HCT116 (cell line): ENCODE data around the gene CTRL.

Experiments
- EZH2 ChIP-seq: fragments of 200-600 bp; sonication (generic); IDR thresholded peaks from 2 replicates; pipeline ENCODE4 v1.6.1; 2017; ENCODE audit warnings: antibody characterized with exemption, mixed run types
- EZH2phosphoT487 ChIP-seq: fragments of 200-600 bp; IDR thresholded peaks from 2 replicates; pipeline ENCODE4 v1.6.1; 2018; ENCODE audit warnings: antibody characterized with exemption, borderline replicate concordance
- JUND ChIP-seq: IDR thresholded peaks from 2 replicates; pipeline ENCODE4 v1.6.1; 2012
- POLR2A ChIP-seq: IDR thresholded peaks from 2 replicates; pipeline ENCODE4 v1.7.0; 2011; ENCODE audit warnings: borderline replicate concordance; ENCODE audit not compliant: insufficient read depth, insufficient read length; ENCODE audit errors: extremely low read depth
- POLR2AphosphoS5 ChIP-seq: IDR thresholded peaks from 2 replicates; pipeline ENCODE4 v1.6.1; 2011; ENCODE audit warnings: mild to moderate bottlenecking, low read depth, low read length, moderate library complexity
- RAD21 ChIP-seq: IDR thresholded peaks from 2 replicates; pipeline ENCODE4 v1.6.1; 2012; ENCODE audit warnings: low read depth, mild to moderate bottlenecking
- SIN3A ChIP-seq: IDR thresholded peaks from 2 replicates; pipeline ENCODE4 v1.6.1; 2012; ENCODE audit warnings: low read depth
- YY1 ChIP-seq: IDR thresholded peaks from 2 replicates; pipeline ENCODE4 v1.6.1; 2011; ENCODE audit warnings: low read length, low read depth, moderate library complexity, mild to moderate bottlenecking; ENCODE audit not compliant: insufficient replicate concordance; ENCODE audit errors: extremely low read depth
- ZFX ChIP-seq: fragments of 450-650 bp; IDR thresholded peaks from 2 replicates; pipeline ENCODE4 v1.6.1; 2017
- TF ChIP-seq, protein P1 (sequence below), 3 experiments: fragments of 200-600 bp in 1 of 3; sonication (generic) in 1 of 3; IDR thresholded peaks in 2 of 3; conservative IDR thresholded peaks in 1 of 3; 2 replicates each; pipeline ENCODE4 v1.5.1; 2012 to 2017; ENCODE audit warnings: low read depth in 2 of 3, low read length in 2 of 3, antibody characterized with exemption in 1 of 3, borderline replicate concordance in 1 of 3, control low read depth in 1 of 3, mild to moderate bottlenecking in 1 of 3, mixed read lengths in 1 of 3, mixed run types in 1 of 3, moderate library complexity in 1 of 3; ENCODE audit not compliant: insufficient read depth in 1 of 3
- TF ChIP-seq, protein P2 (sequence below): IDR thresholded peaks from 2 replicates; pipeline ENCODE4 v1.6.1; 2012
- TF ChIP-seq, protein P3 (sequence below): IDR thresholded peaks from 2 replicates; pipeline ENCODE4 v1.6.1; 2011; ENCODE audit warnings: mild to moderate bottlenecking, low read length, moderate library complexity; ENCODE audit not compliant: insufficient replicate concordance; ENCODE audit errors: extremely low read depth

DNA sequence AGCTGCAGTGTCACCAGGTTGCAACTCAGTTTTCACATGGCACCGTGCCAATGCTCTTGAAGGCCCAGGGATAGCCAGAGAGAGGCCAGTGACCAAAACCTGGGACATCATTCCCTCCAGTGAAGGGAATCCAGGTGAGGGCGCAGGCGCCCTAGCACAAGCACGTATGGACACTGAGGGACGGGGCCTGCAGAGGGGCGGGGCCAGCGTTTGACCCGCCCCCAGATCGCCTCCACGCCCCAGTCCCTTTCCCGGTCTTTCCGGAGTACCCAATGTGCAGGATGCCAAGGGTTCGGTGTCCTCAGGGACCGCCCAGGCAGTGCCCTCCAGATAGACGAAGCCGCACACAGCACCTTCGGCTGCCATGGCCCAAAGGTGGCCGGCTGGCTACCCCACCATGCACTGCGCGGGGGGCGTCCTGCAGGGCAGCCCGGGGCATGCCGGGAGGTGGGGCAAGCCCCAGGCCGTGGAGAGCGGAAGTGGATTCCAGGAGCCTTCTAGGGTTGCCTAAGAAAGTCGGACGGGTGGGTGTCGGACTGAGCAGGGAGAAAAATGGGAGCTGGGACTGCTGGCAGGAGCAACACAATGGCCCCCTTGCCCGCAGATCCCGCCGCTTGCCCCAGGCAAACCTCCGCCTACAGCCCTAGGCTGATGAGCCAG is 32.1 kb upstream of the CTRL start:
- no peak for TF ChIP-seq POLR2AphosphoS5
- TF ChIP-seq EZH2phosphoT487 = no peak
- TF ChIP-seq, protein P1, sequence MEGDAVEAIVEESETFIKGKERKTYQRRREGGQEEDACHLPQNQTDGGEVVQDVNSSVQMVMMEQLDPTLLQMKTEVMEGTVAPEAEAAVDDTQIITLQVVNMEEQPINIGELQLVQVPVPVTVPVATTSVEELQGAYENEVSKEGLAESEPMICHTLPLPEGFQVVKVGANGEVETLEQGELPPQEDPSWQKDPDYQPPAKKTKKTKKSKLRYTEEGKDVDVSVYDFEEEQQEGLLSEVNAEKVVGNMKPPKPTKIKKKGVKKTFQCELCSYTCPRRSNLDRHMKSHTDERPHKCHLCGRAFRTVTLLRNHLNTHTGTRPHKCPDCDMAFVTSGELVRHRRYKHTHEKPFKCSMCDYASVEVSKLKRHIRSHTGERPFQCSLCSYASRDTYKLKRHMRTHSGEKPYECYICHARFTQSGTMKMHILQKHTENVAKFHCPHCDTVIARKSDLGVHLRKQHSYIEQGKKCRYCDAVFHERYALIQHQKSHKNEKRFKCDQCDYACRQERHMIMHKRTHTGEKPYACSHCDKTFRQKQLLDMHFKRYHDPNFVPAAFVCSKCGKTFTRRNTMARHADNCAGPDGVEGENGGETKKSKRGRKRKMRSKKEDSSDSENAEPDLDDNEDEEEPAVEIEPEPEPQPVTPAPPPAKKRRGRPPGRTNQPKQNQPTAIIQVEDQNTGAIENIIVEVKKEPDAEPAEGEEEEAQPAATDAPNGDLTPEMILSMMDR (IDR thresholded peaks at IDR 0.05 in 2 of 3, conservative IDR thresholded peaks at IDR 0.05 in 1 of 3; ENCODE audit: borderline replicate concordance in 1 of 3, insufficient read depth in 1 of 3, low read depth in 2 of 3, low read length in 2 of 3) = no peak
- TF ChIP-seq SIN3A = no peak
- TF ChIP-seq ZFX = no peak
- TF ChIP-seq YY1 = no peak
- TF ChIP-seq, protein P2, sequence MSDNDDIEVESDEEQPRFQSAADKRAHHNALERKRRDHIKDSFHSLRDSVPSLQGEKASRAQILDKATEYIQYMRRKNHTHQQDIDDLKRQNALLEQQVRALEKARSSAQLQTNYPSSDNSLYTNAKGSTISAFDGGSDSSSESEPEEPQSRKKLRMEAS = no peak
- TF ChIP-seq POLR2A = no peak
- TF ChIP-seq RAD21 = no peak
- no peak for TF ChIP-seq EZH2
- TF ChIP-seq, protein P3, sequence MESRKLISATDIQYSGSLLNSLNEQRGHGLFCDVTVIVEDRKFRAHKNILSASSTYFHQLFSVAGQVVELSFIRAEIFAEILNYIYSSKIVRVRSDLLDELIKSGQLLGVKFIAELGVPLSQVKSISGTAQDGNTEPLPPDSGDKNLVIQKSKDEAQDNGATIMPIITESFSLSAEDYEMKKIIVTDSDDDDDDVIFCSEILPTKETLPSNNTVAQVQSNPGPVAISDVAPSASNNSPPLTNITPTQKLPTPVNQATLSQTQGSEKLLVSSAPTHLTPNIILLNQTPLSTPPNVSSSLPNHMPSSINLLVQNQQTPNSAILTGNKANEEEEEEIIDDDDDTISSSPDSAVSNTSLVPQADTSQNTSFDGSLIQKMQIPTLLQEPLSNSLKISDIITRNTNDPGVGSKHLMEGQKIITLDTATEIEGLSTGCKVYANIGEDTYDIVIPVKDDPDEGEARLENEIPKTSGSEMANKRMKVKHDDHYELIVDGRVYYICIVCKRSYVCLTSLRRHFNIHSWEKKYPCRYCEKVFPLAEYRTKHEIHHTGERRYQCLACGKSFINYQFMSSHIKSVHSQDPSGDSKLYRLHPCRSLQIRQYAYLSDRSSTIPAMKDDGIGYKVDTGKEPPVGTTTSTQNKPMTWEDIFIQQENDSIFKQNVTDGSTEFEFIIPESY = no peak
- TF ChIP-seq JUND = no peak
